GM21576 (cell line): Measurements from ENCODE around the gene RO60.
A peak's percentile ranks its signal among the peaks of the same experiment; 100 is the strongest.

Experiments
- ATAC-seq: cut with Tn5 transposase; IDR thresholded peaks from one replicate; pipeline ENCODE4 v1.9.1; 2021; ENCODE audit warnings: mild to moderate bottlenecking, moderate library complexity; ENCODE audit not compliant: unreplicated experiment

The RO60 gene

DNA sequence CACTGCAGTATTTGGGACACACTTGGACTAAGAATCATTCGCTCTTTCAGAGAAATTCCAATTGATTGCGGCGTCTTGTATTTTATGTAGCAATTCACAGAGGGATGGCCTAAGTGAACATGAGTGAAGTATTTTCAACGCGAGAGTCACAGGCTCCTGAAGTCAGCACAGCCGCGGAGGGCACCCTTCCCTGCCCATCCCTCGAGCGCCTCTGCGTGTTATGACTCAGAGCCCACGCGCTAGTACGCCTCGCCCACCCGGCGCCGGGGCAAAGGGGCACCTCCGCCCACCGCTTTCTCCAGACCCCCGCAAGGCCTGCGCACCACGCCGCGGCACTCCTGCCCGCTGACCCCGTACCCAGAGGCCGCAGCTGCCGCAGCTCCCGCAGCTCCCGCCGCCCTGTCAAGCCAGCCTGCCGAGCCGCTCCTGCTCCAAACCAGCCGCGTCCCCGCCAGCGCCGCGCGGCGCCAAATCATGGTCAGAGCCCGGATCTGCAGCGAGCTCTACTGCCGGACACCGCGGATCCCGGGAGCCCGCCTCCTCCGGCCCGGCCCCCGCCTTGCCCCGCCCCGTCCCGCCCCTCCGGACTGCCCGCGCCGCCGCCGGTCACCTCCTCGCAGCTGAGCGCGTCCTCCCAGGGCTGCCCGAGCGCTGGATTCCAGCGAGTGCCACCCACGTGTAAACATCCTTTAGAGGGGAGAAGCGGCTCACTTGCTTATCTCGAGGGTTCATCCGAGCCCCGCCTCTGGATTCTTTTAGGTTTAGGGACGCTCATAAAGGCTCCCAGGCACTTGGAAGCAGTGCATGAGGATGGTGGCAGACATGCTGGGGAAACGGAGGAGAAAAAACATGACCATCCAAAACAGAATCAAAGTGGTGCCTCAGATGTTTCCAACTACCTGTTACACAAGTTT, 45.8 kb downstream of the RO60 start, which contains the start of gene GLRX2:
TSS of gene GLRX2 (minus strand) at position 508 of the 914 bp plus-strand sequence. CDS start at position 476, 32 bp downstream.
- ATAC-seq, result peak; percentile 91

DNA sequence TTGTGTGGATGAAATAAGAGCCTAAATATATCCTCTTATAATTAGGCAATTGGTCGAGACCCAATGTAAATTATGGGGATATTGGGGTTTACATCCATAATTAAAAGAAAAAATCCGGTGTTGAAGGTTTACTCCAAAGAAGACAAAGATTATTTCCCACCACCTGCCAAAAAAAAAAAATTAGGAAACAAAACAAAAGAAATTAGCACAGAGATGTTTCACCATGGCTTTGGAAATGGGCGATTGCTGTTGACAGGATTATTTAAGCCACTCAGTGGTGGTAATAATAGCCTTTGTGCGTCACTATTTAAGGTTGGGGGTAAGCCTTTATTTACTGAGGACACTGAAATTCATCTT, 46.4 kb downstream of the RO60 start:
- ATAC-seq, result no peak

DNA sequence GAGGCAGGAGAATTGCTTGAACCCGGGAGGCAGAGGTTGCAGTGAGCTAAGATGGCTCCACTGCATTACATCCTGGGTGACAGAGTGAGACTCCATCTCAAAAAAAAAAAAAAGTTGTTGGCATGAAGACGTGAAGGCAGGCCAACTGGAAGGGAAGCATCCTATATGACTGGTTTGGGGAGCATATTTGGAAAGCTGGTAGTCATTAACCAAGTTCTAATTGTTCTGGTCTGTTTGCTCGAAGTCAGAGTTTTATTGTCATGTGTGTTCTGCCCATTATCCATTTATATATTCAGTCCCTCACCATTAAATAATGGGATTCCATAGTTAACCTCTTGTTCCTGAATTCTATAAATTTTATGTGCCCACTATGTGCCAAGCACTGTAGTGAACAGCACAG, 49.1 kb downstream of the RO60 start:
- no peak for ATAC-seq
